Thyroid gland (tissue), 4 donors: ENCODE results near the gene DOCK9.

Experiments used
- POLR2A ChIP-seq, 2 donors: fragments of 450-650 bp; IDR thresholded peaks; one replicate each; pipeline ENCODE4 v1.6.1; 2017; ENCODE audit warnings: antibody characterized with exemption in 2 of 2, mild to moderate bottlenecking in 2 of 2, moderate library complexity in 1 of 2
- TF ChIP-seq, protein P1 (sequence below), 6 experiments: fragments of 200-600 bp in 3 of 6; fragments of 450-650 bp in 3 of 6; sonication (generic) in 3 of 6; IDR thresholded peaks; one replicate each; pipeline ENCODE4 v1.5.1; 2016 to 2019; ENCODE audit warnings: antibody characterized with exemption in 6 of 6, mild to moderate bottlenecking in 2 of 6, inconsistent platforms in 1 of 6, moderate library complexity in 1 of 6

DNA sequence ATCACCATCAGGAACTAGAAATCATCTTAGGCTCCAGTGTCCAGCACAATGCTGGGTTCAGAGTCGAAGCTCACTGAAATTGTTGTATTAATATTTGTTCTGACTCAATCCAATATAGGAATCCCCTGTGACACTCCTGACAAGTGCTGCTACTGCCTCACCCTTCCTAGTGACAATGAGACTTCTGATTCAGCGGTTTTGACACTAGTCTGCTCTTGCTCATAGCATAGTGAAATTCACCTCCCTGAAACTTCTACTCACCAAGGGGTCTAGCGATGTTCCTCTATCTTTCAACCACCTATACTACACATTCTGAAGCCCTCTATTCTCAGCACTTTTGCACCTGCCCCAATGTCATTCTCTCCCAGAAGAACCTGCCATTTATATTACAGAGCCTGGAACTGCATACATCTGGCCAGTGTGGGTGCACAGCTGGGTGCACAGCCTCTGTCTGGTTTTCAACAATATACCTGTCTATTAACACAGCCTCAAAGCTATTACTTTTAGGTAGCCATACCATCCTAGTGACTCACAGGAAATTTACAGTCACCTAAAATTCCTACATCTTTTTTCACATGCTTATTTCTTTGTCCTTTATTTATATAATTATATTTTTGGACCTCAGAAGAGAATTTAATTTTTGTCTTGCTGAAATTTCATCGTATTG is 88.3 kb downstream of the DOCK9 start:
- TF ChIP-seq, protein P1, sequence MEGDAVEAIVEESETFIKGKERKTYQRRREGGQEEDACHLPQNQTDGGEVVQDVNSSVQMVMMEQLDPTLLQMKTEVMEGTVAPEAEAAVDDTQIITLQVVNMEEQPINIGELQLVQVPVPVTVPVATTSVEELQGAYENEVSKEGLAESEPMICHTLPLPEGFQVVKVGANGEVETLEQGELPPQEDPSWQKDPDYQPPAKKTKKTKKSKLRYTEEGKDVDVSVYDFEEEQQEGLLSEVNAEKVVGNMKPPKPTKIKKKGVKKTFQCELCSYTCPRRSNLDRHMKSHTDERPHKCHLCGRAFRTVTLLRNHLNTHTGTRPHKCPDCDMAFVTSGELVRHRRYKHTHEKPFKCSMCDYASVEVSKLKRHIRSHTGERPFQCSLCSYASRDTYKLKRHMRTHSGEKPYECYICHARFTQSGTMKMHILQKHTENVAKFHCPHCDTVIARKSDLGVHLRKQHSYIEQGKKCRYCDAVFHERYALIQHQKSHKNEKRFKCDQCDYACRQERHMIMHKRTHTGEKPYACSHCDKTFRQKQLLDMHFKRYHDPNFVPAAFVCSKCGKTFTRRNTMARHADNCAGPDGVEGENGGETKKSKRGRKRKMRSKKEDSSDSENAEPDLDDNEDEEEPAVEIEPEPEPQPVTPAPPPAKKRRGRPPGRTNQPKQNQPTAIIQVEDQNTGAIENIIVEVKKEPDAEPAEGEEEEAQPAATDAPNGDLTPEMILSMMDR (IDR thresholded peaks at IDR 0.05), result no peak
- TF ChIP-seq POLR2A (IDR thresholded peaks at IDR 0.05), result no peak
